Activated naive CD4-positive, alpha-beta T cell treated with anti-CD3 and anti-CD28 coated beads, Interleukin-2, amount 10 ng/mL, durations not matched to agents 7 days and 5 days (primary cell): ENCODE data around the gene LRRC4C.

ENCODE experiments used
- CTCF ChIA-PET: fragments of 350-600 bp; sonication (Branson Sonifier 250); formaldehyde crosslinking; loops from one replicate; lab custom pipeline; 2021; ENCODE audit warnings: antibody characterized with exemption; lab: Charles Lee
- DNase-seq: peaks from one replicate; pipeline ENCODE4 v3.0.0-alpha.2; 2020
- H3K27ac Mint-ChIP-seq: one replicate; pipeline ENCODE4 v1.8.0; 2021; ENCODE audit warnings: mild to moderate bottlenecking, moderate library complexity, mixed read lengths
- H3K27me3 Mint-ChIP-seq: one replicate; pipeline ENCODE4 v1.8.0; 2021; ENCODE audit warnings: mild to moderate bottlenecking, mixed read lengths
- H3K36me3 Mint-ChIP-seq: one replicate; pipeline ENCODE4 v1.8.0; 2021; ENCODE audit warnings: mixed read lengths
- H3K4me1 Mint-ChIP-seq: one replicate; pipeline ENCODE4 v1.8.0; 2021; ENCODE audit warnings: mixed read lengths
- H3K4me3 Mint-ChIP-seq: one replicate; pipeline ENCODE4 v1.8.0; 2021; ENCODE audit warnings: mild to moderate bottlenecking, moderate library complexity, mixed read lengths
- H3K9me3 Mint-ChIP-seq: one replicate; pipeline ENCODE4 v1.8.0; 2021; ENCODE audit warnings: mixed read lengths

Gene LRRC4C

GRCh38 chr11:41328324-41328723, 131.1 kb downstream of the LRRC4C start:
- no peak overlapping the region for H3K4me3 Mint-ChIP-seq
- CTCF ChIA-PET = no interaction called here
- no peaks in the 10 kb centered on the region for H3K36me3 Mint-ChIP-seq
- no peak for DNase-seq
- H3K4me1 Mint-ChIP-seq = no peaks in the 10 kb centered on the region
- H3K27ac Mint-ChIP-seq = no peak overlapping the region
- no peaks in the 10 kb centered on the region for H3K27me3 Mint-ChIP-seq
- H3K9me3 Mint-ChIP-seq = peaks cover 13% of the 10 kb centered on the region

GRCh38 chr11:41323446-41323845, 136.0 kb downstream of the LRRC4C start:
- no peaks in the 10 kb centered on the region for H3K4me1 Mint-ChIP-seq
- no peak overlapping the region for H3K27ac Mint-ChIP-seq
- no peaks in the 10 kb centered on the region for H3K36me3 Mint-ChIP-seq
- peaks cover 15% of the 10 kb centered on the region for H3K9me3 Mint-ChIP-seq
- no peaks in the 10 kb centered on the region for H3K27me3 Mint-ChIP-seq
- CTCF ChIA-PET = no interaction called here
- DNase-seq = no peak
- H3K4me3 Mint-ChIP-seq = no peak overlapping the region

DNA sequence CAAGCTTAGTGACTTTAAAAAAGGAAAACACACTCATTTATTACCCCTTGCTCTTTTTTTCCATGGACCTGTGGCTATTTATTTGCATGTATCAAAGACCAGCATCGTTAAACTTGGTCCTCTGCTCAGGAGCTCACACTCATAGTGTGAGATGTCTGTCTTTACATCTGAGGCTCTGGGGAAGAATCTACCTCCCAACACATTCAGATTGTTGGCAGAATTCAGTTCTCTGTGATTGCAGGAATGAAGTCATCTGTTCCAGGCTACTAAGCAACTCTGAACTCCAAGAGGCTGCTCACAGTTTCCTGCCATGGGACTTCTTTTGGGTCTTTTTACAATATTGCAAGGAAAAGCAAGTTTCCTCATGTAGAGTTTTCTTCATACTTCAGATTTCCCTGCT, 138.8 kb downstream of the LRRC4C start:
- no peak for DNase-seq
- Mint-ChIP-seq H3K9me3 (peaks cover 7% of the 10 kb centered on the region), H3K27ac (no peak overlapping the region), H3K4me3 (no peak overlapping the region), H3K4me1 (no peaks in the 10 kb centered on the region), H3K36me3 (no peaks in the 10 kb centered on the region), H3K27me3 (no peaks in the 10 kb centered on the region)
- CTCF ChIA-PET = no interaction called here

DNA sequence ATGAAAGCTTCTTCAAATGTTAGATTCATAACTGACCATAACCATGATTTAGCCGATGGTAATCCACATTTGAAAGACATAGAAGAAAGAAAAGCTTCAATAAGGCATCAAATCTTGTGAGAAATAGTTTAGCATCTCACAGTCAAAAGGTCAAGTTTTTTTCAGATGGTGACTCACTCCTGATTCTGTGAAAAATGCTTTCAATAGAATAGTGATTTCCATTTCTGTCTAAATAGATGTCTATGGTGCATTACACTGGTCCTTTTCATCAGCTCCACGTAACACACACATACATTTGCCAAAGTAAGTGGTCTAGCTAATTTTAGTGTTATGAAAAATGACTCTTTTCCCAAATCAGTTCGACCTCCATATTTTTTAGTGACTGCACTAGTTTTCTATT, 139.2 kb downstream of the LRRC4C start:
- Mint-ChIP-seq H3K27ac (no peak overlapping the region), H3K9me3 (peaks cover 5% of the 10 kb centered on the region), H3K36me3 (no peaks in the 10 kb centered on the region), H3K4me1 (no peaks in the 10 kb centered on the region), H3K4me3 (no peak overlapping the region), H3K27me3 (no peaks in the 10 kb centered on the region)
- CTCF ChIA-PET = no interaction called here
- no peak for DNase-seq

DNA sequence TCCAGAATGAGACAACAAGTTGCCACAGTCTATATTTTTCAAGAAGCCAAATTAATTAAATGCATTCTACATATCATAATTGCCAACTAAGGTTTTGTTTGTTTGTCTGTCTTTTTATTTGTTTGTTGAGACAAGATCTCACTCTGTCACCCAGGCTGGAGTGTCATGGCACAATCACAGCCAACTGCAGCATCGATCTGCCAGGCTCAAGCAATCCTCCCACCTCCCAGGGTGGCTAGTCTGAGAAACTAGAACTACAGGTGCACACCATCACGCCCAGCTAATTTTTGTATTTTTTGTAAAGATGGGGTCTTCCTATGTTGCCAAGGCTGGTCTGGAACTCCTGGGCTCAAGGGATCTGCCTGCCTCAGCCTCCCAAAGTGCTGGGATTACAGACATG, 140.0 kb downstream of the LRRC4C start:
- Mint-ChIP-seq H3K4me3 (no peak overlapping the region), H3K36me3 (no peaks in the 10 kb centered on the region), H3K4me1 (no peaks in the 10 kb centered on the region), H3K9me3 (peaks cover 6% of the 10 kb centered on the region), H3K27ac (no peak overlapping the region), H3K27me3 (no peaks in the 10 kb centered on the region)
- DNase-seq = no peak
- CTCF ChIA-PET = no interaction called here

DNA sequence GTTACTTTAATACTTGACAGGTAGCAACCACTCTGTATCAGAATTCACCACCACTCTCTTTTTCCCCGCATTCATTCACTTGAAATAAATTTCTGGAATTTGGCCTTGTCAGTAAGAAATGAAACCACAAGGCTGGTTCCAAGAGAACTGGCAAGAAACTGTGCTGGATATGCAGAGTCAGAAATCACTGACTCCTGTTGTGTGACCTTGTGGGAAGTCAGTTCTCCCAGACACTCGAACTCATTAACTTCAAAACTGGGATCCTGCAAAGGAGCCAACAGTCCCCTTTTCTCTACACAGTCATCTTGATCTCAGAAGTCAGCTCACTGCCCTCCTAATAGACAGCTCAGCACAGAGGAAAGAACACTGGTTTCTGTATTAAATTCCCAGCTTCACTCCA, 142.7 kb downstream of the LRRC4C start:
- Mint-ChIP-seq H3K36me3 (no peaks in the 10 kb centered on the region), H3K27ac (no peak overlapping the region)
- CTCF ChIA-PET = no interaction called here

DNA sequence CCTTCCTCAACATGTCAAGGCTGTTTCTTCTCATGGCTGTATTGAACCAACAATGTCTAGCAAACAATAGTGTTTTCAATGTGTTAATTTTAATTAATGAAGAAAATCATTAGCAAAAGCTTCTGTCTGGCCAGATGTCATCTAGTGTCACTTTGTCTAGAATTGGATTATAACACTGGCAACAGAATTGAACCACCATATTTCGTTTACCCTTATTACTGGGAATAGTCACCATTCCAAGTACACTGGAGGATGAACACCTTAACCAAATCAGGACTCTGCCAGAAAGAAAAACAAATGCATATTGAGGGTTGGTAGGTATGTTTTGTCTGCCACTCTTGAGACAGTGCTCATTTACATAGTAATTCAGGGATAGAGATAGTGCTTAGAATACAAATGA, 146.2 kb downstream of the LRRC4C start:
- CTCF ChIA-PET = no interaction called here
- Mint-ChIP-seq H3K4me1 (no peaks in the 10 kb centered on the region), H3K4me3 (no peak overlapping the region), H3K27ac (no peak overlapping the region), H3K27me3 (no peaks in the 10 kb centered on the region), H3K36me3 (no peaks in the 10 kb centered on the region), H3K9me3 (peaks cover 6% of the 10 kb centered on the region)
- DNase-seq = no peak

More for the DNA sequence above, 142.7 kb downstream of the LRRC4C start:
- H3K9me3 Mint-ChIP-seq = peaks cover 9% of the 10 kb centered on the region
- H3K27me3 Mint-ChIP-seq = no peaks in the 10 kb centered on the region
- DNase-seq = no peak
- no peaks in the 10 kb centered on the region for H3K4me1 Mint-ChIP-seq
- H3K4me3 Mint-ChIP-seq = no peak overlapping the region

GRCh38 chr11:41309716-41310115, 149.7 kb downstream of the LRRC4C start:
- CTCF ChIA-PET = no interaction called here
- no peaks in the 10 kb centered on the region for H3K36me3 Mint-ChIP-seq
- no peak overlapping the region for H3K4me3 Mint-ChIP-seq
- H3K4me1 Mint-ChIP-seq = no peaks in the 10 kb centered on the region
- no peaks in the 10 kb centered on the region for H3K27me3 Mint-ChIP-seq
- H3K27ac Mint-ChIP-seq = no peak overlapping the region
- no peak for DNase-seq
- peaks cover 12% of the 10 kb centered on the region for H3K9me3 Mint-ChIP-seq

DNA sequence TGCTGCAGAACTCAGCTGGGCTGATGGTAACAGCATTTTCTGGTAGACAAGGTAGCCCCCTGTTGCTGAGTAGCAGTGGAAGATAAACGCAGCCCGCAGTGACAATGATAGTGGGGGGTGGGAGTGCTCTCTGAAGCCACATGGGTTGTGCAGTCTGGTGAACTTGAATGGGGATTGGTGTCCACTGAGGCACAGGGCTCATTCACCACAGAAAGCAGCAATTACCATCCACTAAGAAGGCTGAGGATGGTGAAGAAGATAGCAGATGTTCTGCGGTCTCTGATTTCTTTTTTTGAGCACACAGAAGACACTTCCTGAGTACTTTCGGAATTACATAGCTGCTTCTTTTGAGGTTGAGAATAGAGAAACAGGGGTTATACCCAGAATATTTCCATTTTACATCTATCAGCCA, 150.3 kb downstream of the LRRC4C start:
- Mint-ChIP-seq H3K4me1 (no peaks in the 10 kb centered on the region), H3K36me3 (no peaks in the 10 kb centered on the region), H3K27ac (no peak overlapping the region), H3K9me3 (peaks cover 12% of the 10 kb centered on the region), H3K4me3 (no peak overlapping the region), H3K27me3 (no peaks in the 10 kb centered on the region)
- CTCF ChIA-PET = no interaction called here
- DNase-seq = no peak

GRCh38 chr11:41308286-41308685, 151.2 kb downstream of the LRRC4C start:
- no peak overlapping the region for H3K4me3 Mint-ChIP-seq
- H3K36me3 Mint-ChIP-seq = no peaks in the 10 kb centered on the region
- no peaks in the 10 kb centered on the region for H3K4me1 Mint-ChIP-seq
- no peak for DNase-seq
- no peak overlapping the region for H3K27ac Mint-ChIP-seq
- H3K27me3 Mint-ChIP-seq = no peaks in the 10 kb centered on the region
- H3K9me3 Mint-ChIP-seq = peaks cover 9% of the 10 kb centered on the region
- CTCF ChIA-PET = no interaction called here

GRCh38 chr11:41307296-41308080, 152.0 kb downstream of the LRRC4C start:
- CTCF ChIA-PET = no interaction called here
- Mint-ChIP-seq H3K4me1 (no peaks in the 10 kb centered on the region), H3K27ac (no peak overlapping the region)

GRCh38 chr11:41306431-41306830, 153.0 kb downstream of the LRRC4C start:
- no peaks in the 10 kb centered on the region for H3K4me1 Mint-ChIP-seq
- H3K9me3 Mint-ChIP-seq = peaks cover 11% of the 10 kb centered on the region
- no peak overlapping the region for H3K4me3 Mint-ChIP-seq
- H3K27ac Mint-ChIP-seq = no peak overlapping the region
- no peaks in the 10 kb centered on the region for H3K27me3 Mint-ChIP-seq
- CTCF ChIA-PET = no interaction called here
- no peak for DNase-seq
- H3K36me3 Mint-ChIP-seq = no peaks in the 10 kb centered on the region

More at GRCh38 chr11:41307296-41308080, 152.0 kb downstream of the LRRC4C start:
- no peaks in the 10 kb centered on the region for H3K36me3 Mint-ChIP-seq
- H3K9me3 Mint-ChIP-seq = peaks cover 9% of the 10 kb centered on the region
- no peak for DNase-seq
- no peaks in the 10 kb centered on the region for H3K27me3 Mint-ChIP-seq
- no peak overlapping the region for H3K4me3 Mint-ChIP-seq

DNA sequence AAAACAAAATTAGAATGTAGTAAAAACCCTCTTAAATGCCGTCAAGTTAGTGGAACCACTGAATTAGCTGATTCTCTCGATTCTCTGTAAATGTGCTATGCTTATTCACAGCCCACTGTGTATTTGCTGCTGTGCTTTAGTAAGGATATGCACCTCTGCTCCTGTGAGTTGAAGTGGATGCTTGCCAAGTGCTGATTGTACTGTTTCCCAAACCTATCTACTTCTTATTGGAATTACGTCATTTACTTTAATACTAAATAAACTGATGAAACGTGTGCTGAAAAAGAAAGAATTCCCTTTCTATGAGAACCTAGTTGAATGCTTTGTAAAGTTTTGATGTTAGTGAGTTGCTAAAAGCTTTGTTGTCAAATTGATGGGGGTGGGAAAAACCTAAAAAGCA, 158.4 kb downstream of the LRRC4C start:
- CTCF ChIA-PET = no interaction called here
- Mint-ChIP-seq H3K4me3 (no peak overlapping the region), H3K27me3 (no peaks in the 10 kb centered on the region), H3K4me1 (no peaks in the 10 kb centered on the region), H3K27ac (no peak overlapping the region), H3K9me3 (peaks cover 9% of the 10 kb centered on the region), H3K36me3 (no peaks in the 10 kb centered on the region)
- DNase-seq = no peak

- CTCF ChIA-PET = no interaction called here
- Mint-ChIP-seq H3K4me3 (no peak overlapping the region), H3K27me3 (no peaks in the 10 kb centered on the region), H3K36me3 (no peaks in the 10 kb centered on the region), H3K27ac (no peak overlapping the region), H3K9me3 (peaks cover 4% of the 10 kb centered on the region), H3K4me1 (no peaks in the 10 kb centered on the region)
- no peak for DNase-seq
Observed at GRCh38 chr11:41289408-41289807, 170.0 kb downstream of the LRRC4C start.

- H3K27ac Mint-ChIP-seq = no peak overlapping the region
- CTCF ChIA-PET = no interaction called here
- no peak for DNase-seq
- H3K4me3 Mint-ChIP-seq = no peak overlapping the region
- H3K9me3 Mint-ChIP-seq = peaks cover 6% of the 10 kb centered on the region
- no peaks in the 10 kb centered on the region for H3K27me3 Mint-ChIP-seq
- H3K36me3 Mint-ChIP-seq = no peaks in the 10 kb centered on the region
- no peaks in the 10 kb centered on the region for H3K4me1 Mint-ChIP-seq
Observed at GRCh38 chr11:41286751-41287150, 172.7 kb downstream of the LRRC4C start.
